Calu3 (cell line): ENCODE results near the gene AAK1. TPM values are rescaled to one million over a fixed set of nuclear protein-coding genes. Genes with fewer than 3 reads are reported as not detected.

Experiments used
- BruUV-seq: library from RNA; stranded (reverse); fragments of 400-500 nt; replicated peaks from 2 replicates; lab custom pipeline; 2021; lab: Mats Ljungman, UMichigan
- CTCF ChIA-PET: fragments of 300-600 bp; sonication (Branson Sonifier 250); formaldehyde crosslinking; loops from one replicate; lab custom pipeline; 2022; ENCODE audit warnings: antibody characterized with exemption; lab: Charles Lee
- DNase-seq: peaks from one replicate; pipeline ENCODE4 v3.0.0; 2022
- H3K27ac Mint-ChIP-seq: one replicate; pipeline ENCODE4 v1.8.0; 2022; ENCODE audit warnings: mixed read lengths; ENCODE audit not compliant: unreplicated experiment
- H3K27me3 Mint-ChIP-seq: one replicate; pipeline ENCODE4 v1.8.0; 2022; ENCODE audit warnings: mixed read lengths; ENCODE audit not compliant: unreplicated experiment
- H3K36me3 Mint-ChIP-seq: one replicate; pipeline ENCODE4 v1.8.0; 2022; ENCODE audit warnings: mild to moderate bottlenecking, moderate library complexity, mixed read lengths; ENCODE audit not compliant: insufficient read depth, unreplicated experiment
- H3K4me1 Mint-ChIP-seq: one replicate; pipeline ENCODE4 v1.8.0; 2022; ENCODE audit warnings: mild to moderate bottlenecking, low read depth, mixed read lengths; ENCODE audit not compliant: unreplicated experiment
- H3K4me3 Mint-ChIP-seq: one replicate; pipeline ENCODE4 v1.8.0; 2022; ENCODE audit warnings: mild to moderate bottlenecking, low read depth, moderate library complexity, mixed read lengths; ENCODE audit not compliant: unreplicated experiment
- H3K9me3 Mint-ChIP-seq: one replicate; pipeline ENCODE4 v1.8.0; 2022; ENCODE audit warnings: low read depth, mixed read lengths; ENCODE audit not compliant: unreplicated experiment
- CTCF ChIP-seq: fragments of 200-600 bp; IDR thresholded peaks from one replicate; pipeline ENCODE4 v1.8.0; 2022; ENCODE audit warnings: antibody characterized with exemption; ENCODE audit not compliant: unreplicated experiment
- intact Hi-C: fragments of 100-400 bp; cut with micrococcal nuclease; formaldehyde crosslinking; loops from one replicate; pipeline ENCODE4 v1.10.0; 2022; ENCODE audit not compliant: unreplicated experiment
- total RNA-seq: library from RNA; stranded (reverse); gene quantifications from 2 replicates; pipeline ENCODE4 v1.2.3, GENCODE V29; 2022

Gene AAK1
- total RNA-seq, 1 experiment from 2014 or later = 46.7 TPM

GRCh38 chr2:69434753-69435152, 208.8 kb downstream of the AAK1 start:
- TF ChIP-seq CTCF = no peak

DNA sequence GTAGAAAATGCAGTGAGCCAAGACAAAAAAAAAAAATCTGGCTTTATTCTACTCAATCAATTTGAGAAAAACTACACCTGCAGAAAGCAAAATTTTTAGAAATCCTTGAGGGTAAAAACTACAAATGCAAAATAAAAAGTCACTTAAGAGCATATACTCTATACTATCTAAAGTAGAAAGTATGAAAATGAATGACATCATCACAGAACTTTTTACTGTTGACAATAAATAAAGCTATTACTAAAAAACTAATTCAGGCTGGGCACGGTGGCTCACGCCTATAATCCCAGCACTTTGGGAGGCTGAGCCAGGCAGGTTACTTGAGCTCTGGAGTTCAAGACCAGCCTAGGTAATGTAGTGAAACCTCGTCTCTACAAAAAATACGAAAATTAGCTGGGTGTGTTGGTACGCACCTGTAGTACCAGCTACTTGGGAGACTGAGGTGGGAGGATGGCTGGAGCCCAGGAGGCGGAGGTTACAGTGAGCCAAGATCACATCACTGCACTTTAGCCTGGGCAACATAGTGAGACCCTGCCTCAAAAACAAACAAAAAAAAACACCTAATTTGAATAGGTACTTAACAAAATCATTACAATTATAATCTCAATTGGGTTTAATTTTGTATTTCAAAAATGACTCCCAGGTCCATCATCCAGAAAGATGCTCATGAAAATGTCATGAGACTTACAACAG, 213.9 kb downstream of the AAK1 start:
- TF ChIP-seq CTCF = no peak
- no peak for DNase-seq
- intact Hi-C loops = no loop called here
- Mint-ChIP-seq H3K27ac (no peak overlapping the region), H3K27me3 (no peaks in the 10 kb centered on the region), H3K4me3 (no peak overlapping the region), H3K9me3 (no peaks in the 10 kb centered on the region), H3K36me3 (peaks cover 5% of the 10 kb centered on the region), H3K4me1 (peaks cover 4% of the 10 kb centered on the region)
- BruUV-seq = no TSS peak
- CTCF ChIA-PET = interaction anchor here (0.6 to 1.8 kb wide), 2 partner anchors 8 to 117 kb away, joined by 4 to 5 read pairs; partner anchors contain the start of gene NFU1

More at GRCh38 chr2:69434753-69435152, 208.8 kb downstream of the AAK1 start:
- H3K4me3 Mint-ChIP-seq = no peak overlapping the region
- H3K27ac Mint-ChIP-seq = no peak overlapping the region
- intact Hi-C loops = no loop called here
- H3K4me1 Mint-ChIP-seq = peaks cover 15% of the 10 kb centered on the region
- BruUV-seq = no TSS peak
- H3K27me3 Mint-ChIP-seq = no peaks in the 10 kb centered on the region
- H3K36me3 Mint-ChIP-seq = peaks cover 19% of the 10 kb centered on the region
- DNase-seq = no peak
- no peaks in the 10 kb centered on the region for H3K9me3 Mint-ChIP-seq
- CTCF ChIA-PET = interaction anchor here (0.7 kb wide), 1 partner anchor 42 kb away, joined by 3 read pairs; no protein-coding TSS in a partner anchor

DNA sequence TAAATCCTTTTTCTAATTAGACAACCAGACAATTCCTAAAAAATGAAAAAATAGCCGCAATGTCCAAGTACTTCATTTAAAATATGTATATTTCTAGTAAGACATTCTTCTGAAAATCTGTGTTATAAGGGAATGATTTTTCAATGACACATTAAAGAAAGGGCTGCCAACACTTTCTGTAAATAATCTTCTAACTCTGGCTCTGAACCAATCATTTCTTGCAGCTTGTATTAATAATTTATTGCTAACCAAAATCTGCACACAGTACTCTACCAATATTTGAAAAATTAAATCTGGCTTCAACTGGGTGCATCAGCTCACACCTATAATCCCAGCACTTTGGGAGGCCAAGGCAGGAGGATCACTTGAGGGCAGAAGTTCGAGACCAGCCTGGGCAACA, 214.6 kb downstream of the AAK1 start:
- CTCF ChIA-PET = interaction anchor here (1.8 kb wide), 1 partner anchor 9 kb away, joined by 5 read pairs; the partner anchor contains the start of gene NFU1
- no peak overlapping the region for H3K27ac Mint-ChIP-seq

DNA sequence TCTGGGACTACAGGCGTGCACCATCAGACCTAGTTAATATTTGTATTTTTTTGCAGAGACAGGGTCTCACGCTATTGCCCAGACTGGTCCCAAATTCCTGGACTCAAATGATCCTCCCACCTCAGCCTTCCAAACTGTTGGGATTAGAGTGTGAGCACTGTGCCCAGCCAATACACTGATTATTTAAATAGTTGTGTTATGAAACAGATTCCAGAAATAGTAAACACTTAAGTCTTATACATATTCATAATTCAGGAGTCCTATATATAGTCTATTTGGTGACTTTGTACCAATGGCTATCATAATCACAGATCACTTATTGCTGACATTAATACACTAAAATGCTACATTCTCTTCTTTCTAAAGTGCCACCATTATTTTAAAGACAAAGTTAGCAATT, 219.1 kb downstream of the AAK1 start:
- H3K36me3 Mint-ChIP-seq = peaks cover 5% of the 10 kb centered on the region
- no peaks in the 10 kb centered on the region for H3K9me3 Mint-ChIP-seq
- DNase-seq = no peak
- no peak overlapping the region for H3K27ac Mint-ChIP-seq
- H3K4me3 Mint-ChIP-seq = no peak overlapping the region
- intact Hi-C loops = no loop called here
- CTCF ChIA-PET = no interaction called here
- H3K27me3 Mint-ChIP-seq = no peaks in the 10 kb centered on the region
- TF ChIP-seq CTCF = no peak
- no TSS peak for BruUV-seq
- H3K4me1 Mint-ChIP-seq = no peaks in the 10 kb centered on the region

More for the DNA sequence above, 214.6 kb downstream of the AAK1 start:
- H3K4me1 Mint-ChIP-seq = no peaks in the 10 kb centered on the region
- H3K4me3 Mint-ChIP-seq = no peak overlapping the region
- intact Hi-C loops = no loop called here
- TF ChIP-seq CTCF = no peak
- H3K27me3 Mint-ChIP-seq = no peaks in the 10 kb centered on the region
- BruUV-seq = no TSS peak
- H3K9me3 Mint-ChIP-seq = no peaks in the 10 kb centered on the region
- H3K36me3 Mint-ChIP-seq = peaks cover 5% of the 10 kb centered on the region
- no peak for DNase-seq
